SK-N-SH (cell line): ENCODE measurements around the gene TCAF1. TPM values are rescaled to one million over a fixed set of nuclear protein-coding genes. Genes with fewer than 3 reads are reported as not detected.
A peak's percentile ranks its signal among the peaks of the same experiment; 100 is the strongest.

ENCODE experiments used
- CTCF ChIA-PET: fragments of 300-600, 350-600 bp; formaldehyde crosslinking; extraction: SDS; loops from one replicate; lab custom pipeline; 2021; lab: Yijun Ruan, JAX
- POLR2A ChIA-PET: fragments of 350-600 bp; sonication (Branson Sonifier 250); formaldehyde crosslinking; extraction: SDS; loops from one replicate; lab custom pipeline; 2020; ENCODE audit warnings: antibody characterized with exemption, inconsistent platforms; lab: Yijun Ruan, JAX
- DNase-seq: peaks from one replicate; pipeline ENCODE4 v3.0.0; 2012
- H2AFZ ChIP-seq: fragments of 200-600 bp; sonication (generic); 2 replicates; pipeline ENCODE4 v1.8.1; 2016; ENCODE audit warnings: antibody characterized with exemption, mild to moderate bottlenecking, low read depth
- H3F3A ChIP-seq: fragments of 200-600 bp; sonication (generic); replicated peaks from 2 replicates; pipeline ENCODE3; 2016; ENCODE audit warnings: antibody characterized with exemption, mild to moderate bottlenecking; ENCODE audit not compliant: insufficient read depth
- H3K27ac ChIP-seq, 2 experiments: fragments of 200-500 bp in 1 of 2; fragments of 200-600 bp in 1 of 2; sonication (Bioruptor generic) in 1 of 2; sonication (generic), shearing (Covaris generic) in 1 of 2; 2 replicates each; pipeline versions ENCODE4 v1.5.1 to v1.6.1; 2014 to 2016; ENCODE audit warnings: low read depth in 2 of 2, inconsistent platforms in 1 of 2, low read length in 1 of 2, mild to moderate bottlenecking in 1 of 2, mixed read lengths in 1 of 2
- H3K27me3 ChIP-seq: fragments of 200-600 bp; sonication (generic), shearing (Covaris generic); 2 replicates; pipeline ENCODE4 v1.6.1; 2016; ENCODE audit warnings: mixed run types; ENCODE audit not compliant: insufficient read depth
- H3K36me3 ChIP-seq, 2 experiments: fragments of 200-500 bp in 1 of 2; fragments of 200-600 bp in 1 of 2; sonication (Bioruptor generic) in 1 of 2; sonication (generic) in 1 of 2; replicated peaks in 1 of 2; 2 replicates each; pipeline versions ENCODE3 to v1.5.1; 2014 to 2016; ENCODE audit warnings: low read length in 1 of 2, mild to moderate bottlenecking in 1 of 2; ENCODE audit not compliant: insufficient read depth in 2 of 2, control insufficient read depth in 1 of 2
- H3K4me1 ChIP-seq, 2 experiments: fragments of 200-500 bp in 1 of 2; fragments of 200-600 bp in 1 of 2; sonication (Bioruptor generic) in 1 of 2; sonication (generic), shearing (Covaris generic) in 1 of 2; 2 replicates each; pipeline versions ENCODE4 v1.5.1 to v1.6.1; 2014 to 2016; ENCODE audit warnings: low read depth in 1 of 2, low read length in 1 of 2, mixed run types in 1 of 2; ENCODE audit not compliant: insufficient read depth in 2 of 2, control insufficient read depth in 1 of 2
- H3K4me2 ChIP-seq: fragments of 200-600 bp; sonication (generic), shearing (Covaris generic); 2 replicates; pipeline ENCODE4 v1.6.1; 2017; ENCODE audit warnings: mixed run types
- H3K4me3 ChIP-seq, 2 experiments: fragments of 200-500 bp in 1 of 2; fragments of 200-600 bp in 1 of 2; sonication (Bioruptor generic) in 1 of 2; sonication (generic), shearing (Covaris generic) in 1 of 2; 2 replicates each; pipeline versions ENCODE4 v1.5.1 to v1.8.1; 2014 to 2016; ENCODE audit warnings: low read depth in 2 of 2, inconsistent platforms in 1 of 2, low read length in 1 of 2, mild to moderate bottlenecking in 1 of 2, mixed read lengths in 1 of 2, moderate library complexity in 1 of 2
- H3K79me2 ChIP-seq: fragments of 200-600 bp; sonication (generic); 2 replicates; pipeline ENCODE4 v1.8.1; 2017; ENCODE audit warnings: mild to moderate bottlenecking; ENCODE audit not compliant: insufficient read depth
- H3K9ac ChIP-seq: fragments of 200-600 bp; sonication (generic); 2 replicates; pipeline ENCODE4 v1.6.1; 2017; ENCODE audit warnings: mixed run types
- H3K9me2 ChIP-seq: fragments of 200-600 bp; sonication (generic); 2 replicates; pipeline ENCODE4 v1.6.1; 2017; ENCODE audit warnings: mixed run types
- H3K9me3 ChIP-seq: fragments of 200-600 bp; sonication (generic); 2 replicates; pipeline ENCODE4 v1.6.1; 2017; ENCODE audit warnings: mixed run types, mild to moderate bottlenecking, moderate library complexity
- H4K20me1 ChIP-seq: fragments of 200-600 bp; sonication (generic); 2 replicates; pipeline ENCODE4 v1.6.1; 2017; ENCODE audit warnings: mild to moderate bottlenecking, mixed run types; ENCODE audit not compliant: insufficient read depth
- CHD2 ChIP-seq: fragments of 150-350 bp; IDR thresholded peaks from 2 replicates; pipeline ENCODE4 v1.6.1; 2018; ENCODE audit warnings: low read length; ENCODE audit not compliant: partially characterized antibody
- CTCF ChIP-seq: fragments of 200-600 bp; sonication (generic); IDR thresholded peaks from 2 replicates; pipeline ENCODE4 v1.6.1; 2017; ENCODE audit warnings: antibody characterized with exemption, mild to moderate bottlenecking, moderate library complexity
- ELF1 ChIP-seq: IDR thresholded peaks from 2 replicates; pipeline ENCODE4 v1.4.0; 2012
- EZH2phosphoT487 ChIP-seq: fragments of 200-600 bp; sonication (generic); IDR thresholded peaks from 2 replicates; pipeline ENCODE4 v1.6.1; 2017; ENCODE audit warnings: low read depth, mixed run types, mild to moderate bottlenecking, antibody characterized with exemption, moderate library complexity, borderline replicate concordance
- GABPA ChIP-seq: IDR thresholded peaks from 2 replicates; pipeline ENCODE4 v1.4.0; 2012; ENCODE audit warnings: low read depth, mild to moderate bottlenecking
- NRF1 ChIP-seq: IDR thresholded peaks from 2 replicates; pipeline ENCODE4 v1.6.1; 2012; ENCODE audit warnings: low read depth, mild to moderate bottlenecking, low read length
- REST ChIP-seq: IDR thresholded peaks from 2 replicates; pipeline ENCODE4 v1.6.1; 2012; ENCODE audit warnings: mild to moderate bottlenecking, low read depth, low read length, moderate library complexity
- RFX5 ChIP-seq: IDR thresholded peaks from 2 replicates; pipeline ENCODE4 v1.6.1; 2012; ENCODE audit warnings: mild to moderate bottlenecking, improper control_type of control experiment, low read length
- SMC3 ChIP-seq: IDR thresholded peaks from 2 replicates; pipeline ENCODE4 v1.6.1; 2012; ENCODE audit warnings: low read depth, low read length, improper control_type of control experiment
- TCF12 ChIP-seq: IDR thresholded peaks from 2 replicates; pipeline ENCODE4 v1.4.0; 2012
- YY1 ChIP-seq: IDR thresholded peaks from 2 replicates; pipeline ENCODE4 v1.4.0; 2012; ENCODE audit warnings: low read depth, mild to moderate bottlenecking
- ZBTB33 ChIP-seq: IDR thresholded peaks from 2 replicates; pipeline ENCODE4 v1.4.0; 2012; ENCODE audit warnings: low read depth, borderline replicate concordance
- WGBS: methylation state at CpG from one replicate; pipeline ENCODE4 v1.1.6; 2017; ENCODE audit warnings: low lambda C conversion rate; 5-methylcytosine and 5-hydroxymethylcytosine counted together
- polyA plus RNA-seq, 3 experiments: library from polyadenylated mRNA; depleted of rRNA; stranded (reverse); fragments of >200 nt; gene quantifications; 2 replicates each; pipeline ENCODE4 v1.2.3, GENCODE V29; 2012

Gene TCAF1
- polyA plus RNA-seq, 1 of the 3 experiments (the other 2 are of a cell fraction): 59.0 TPM

GRCh38 chr7:143900230-143900766 lies 1.7 kb downstream of the TCAF1 start:
- Histone ChIP-seq H2AFZ (no peak overlapping the region), H3K9me2 (peaks cover 3% of the 10 kb centered on the region; the same call in 1 of the 2 replicates), H3K4me1 (peaks cover 13 to 17% of the 10 kb centered on the region in 2 experiments; a peak in 3 of 4 replicates), H3K27me3 (no peaks in the 10 kb centered on the region), H3K4me3 (peak overlapping the region; percentile 90 to 91), H4K20me1 (peaks cover 37% of the 10 kb centered on the region), H3K36me3 (peaks cover 13 to 22% of the 10 kb centered on the region in 2 experiments), H3K27ac (peak overlapping the region; percentile 91 to 98; a peak in 3 of 4 replicates), H3K4me2 (peak overlapping the region; percentile 87), H3K9ac (peak overlapping the region; percentile 86; the same call in 1 of the 2 replicates), H3K9me3 (no peaks in the 10 kb centered on the region; the same call in 1 of the 2 replicates), H3F3A (peaks cover 19% of the 10 kb centered on the region), H3K79me2 (peaks cover 59% of the 10 kb centered on the region)
- POLR2A ChIA-PET: interaction anchor here (4.0 kb wide), 1 partner anchor 17 kb away, joined by 89 read pairs; no protein-coding TSS in a partner anchor
- DNase-seq: no peak
- no peak for TF ChIP-seq ZBTB33
- no peak for TF ChIP-seq REST
- TF ChIP-seq YY1: no peak
- no peak for TF ChIP-seq RFX5
- no peak for TF ChIP-seq SMC3
- TF ChIP-seq CTCF: no peak
- no peak for TF ChIP-seq TCF12
- no peak for TF ChIP-seq NRF1
- TF ChIP-seq GABPA: no peak
- no peak for TF ChIP-seq CHD2
- TF ChIP-seq ELF1: no peak
- TF ChIP-seq EZH2phosphoT487: no peak
- 65% methylated on average over 5 of the region's 5 CpGs for WGBS
- CTCF ChIA-PET: interaction anchor here (0.6 to 3.9 kb wide), 8 partner anchors 15 to 685 kb away, joined by 3 to 66 read pairs (median 4); no protein-coding TSS in a partner anchor
